BLaER1 (cell line): ENCODE results near the gene SOBP.

Experiments
- H3K27ac ChIP-seq: shearing (Covaris generic); formaldehyde crosslinking; 2 replicates; pipeline ENCODE4 v1.8.1; 2022
- H3K27me3 ChIP-seq: shearing (Covaris generic); formaldehyde crosslinking; 2 replicates; pipeline ENCODE4 v1.8.1; 2022
- H3K36me3 ChIP-seq: shearing (Covaris generic); formaldehyde crosslinking; 2 replicates; pipeline ENCODE4 v1.8.1; 2022
- H3K4me1 ChIP-seq: shearing (Covaris generic); formaldehyde crosslinking; 2 replicates; pipeline ENCODE4 v1.8.1; 2022
- H3K4me2 ChIP-seq: shearing (Covaris generic); formaldehyde crosslinking; 2 replicates; pipeline ENCODE4 v1.8.1; 2022
- H3K4me3 ChIP-seq: shearing (Covaris generic); formaldehyde crosslinking; 2 replicates; pipeline ENCODE4 v1.8.1; 2022
- H3K9ac ChIP-seq: shearing (Covaris generic); formaldehyde crosslinking; 2 replicates; pipeline ENCODE4 v1.8.1; 2022
- H3K9me3 ChIP-seq: shearing (Covaris generic); formaldehyde crosslinking; 2 replicates; pipeline ENCODE4 v1.8.1; 2022
- H4K20me1 ChIP-seq: shearing (Covaris generic); formaldehyde crosslinking; 2 replicates; pipeline ENCODE4 v1.8.1; 2022
- Cebpa-rat ChIP-seq: shearing (Covaris generic); IDR thresholded peaks from 2 replicates; pipeline ENCODE4 v1.8.1; 2022

Gene SOBP

GRCh38 chr6:107642095-107642860, 152.4 kb downstream of the SOBP start:
- TF ChIP-seq Cebpa-rat: no peak
- H3K9me3 ChIP-seq: no peaks in the 10 kb centered on the region
- H3K36me3 ChIP-seq: no peaks in the 10 kb centered on the region
- peak overlapping the region; percentile 67 for H3K4me2 ChIP-seq
- H3K4me1 ChIP-seq: peaks cover 29% of the 10 kb centered on the region
- no peak overlapping the region for H3K9ac ChIP-seq
- H3K27me3 ChIP-seq: no peaks in the 10 kb centered on the region
- no peaks in the 10 kb centered on the region for H4K20me1 ChIP-seq
- no peak overlapping the region for H3K4me3 ChIP-seq
- H3K27ac ChIP-seq: peak overlapping the region; percentile 35; the same call in 1 of the 2 replicates

DNA sequence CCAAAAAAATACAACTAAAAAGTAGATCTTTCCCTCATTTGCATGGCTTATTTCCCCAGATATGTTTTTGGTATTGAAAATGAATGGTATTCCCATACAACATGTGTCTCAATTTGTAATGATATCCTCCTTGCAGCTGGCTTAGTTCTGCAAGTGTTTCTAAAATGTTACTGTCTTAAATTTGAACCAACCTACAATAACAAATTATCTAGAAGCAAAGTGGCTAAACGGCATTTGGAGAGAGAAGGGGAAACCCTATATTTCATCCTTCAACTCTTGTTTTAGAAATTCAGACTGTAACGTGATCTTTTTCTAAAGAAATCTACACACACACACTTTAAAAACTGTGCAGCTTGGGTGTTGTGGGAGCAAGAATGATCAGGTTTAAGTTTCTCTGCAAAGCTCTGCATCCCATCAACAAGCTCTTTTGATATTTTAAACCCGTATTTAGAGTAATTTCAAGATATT, 153.0 kb downstream of the SOBP start:
- H4K20me1 ChIP-seq: no peaks in the 10 kb centered on the region
- H3K4me1 ChIP-seq: peaks cover 29% of the 10 kb centered on the region
- H3K9me3 ChIP-seq: no peaks in the 10 kb centered on the region
- H3K4me3 ChIP-seq: no peak overlapping the region
- H3K27me3 ChIP-seq: no peaks in the 10 kb centered on the region
- no peak overlapping the region; the same call in 1 of the 2 replicates for H3K27ac ChIP-seq
- no peak for TF ChIP-seq Cebpa-rat
- no peak overlapping the region for H3K9ac ChIP-seq
- peak overlapping the region; percentile 67 for H3K4me2 ChIP-seq
- H3K36me3 ChIP-seq: no peaks in the 10 kb centered on the region

DNA sequence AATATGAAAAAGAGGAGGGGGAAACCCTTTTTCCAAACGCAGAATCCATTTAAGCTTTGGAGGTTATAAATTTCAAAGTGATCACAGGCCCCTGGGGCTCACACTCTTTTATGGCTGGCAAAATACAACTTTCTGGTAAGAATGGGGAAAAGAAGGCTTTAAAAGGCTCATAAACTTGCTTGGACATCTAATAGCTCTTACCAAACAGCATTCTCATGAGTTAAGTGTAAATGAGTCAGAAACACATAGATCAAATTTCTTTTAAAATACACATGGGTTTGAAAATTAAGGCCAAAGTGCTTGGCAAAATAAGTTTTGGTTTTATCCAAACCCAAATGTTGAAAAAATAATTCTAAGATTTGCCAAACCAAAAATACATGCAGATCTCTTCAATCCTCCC, 154.6 kb downstream of the SOBP start:
- H3K4me1 ChIP-seq: peaks cover 29% of the 10 kb centered on the region
- H4K20me1 ChIP-seq: no peaks in the 10 kb centered on the region
- no peak overlapping the region for H3K27ac ChIP-seq
- H3K9me3 ChIP-seq: no peaks in the 10 kb centered on the region
- no peak overlapping the region for H3K4me2 ChIP-seq
- H3K36me3 ChIP-seq: no peaks in the 10 kb centered on the region
- no peak for TF ChIP-seq Cebpa-rat
- no peaks in the 10 kb centered on the region for H3K27me3 ChIP-seq
- H3K4me3 ChIP-seq: no peak overlapping the region
- H3K9ac ChIP-seq: no peak overlapping the region

DNA sequence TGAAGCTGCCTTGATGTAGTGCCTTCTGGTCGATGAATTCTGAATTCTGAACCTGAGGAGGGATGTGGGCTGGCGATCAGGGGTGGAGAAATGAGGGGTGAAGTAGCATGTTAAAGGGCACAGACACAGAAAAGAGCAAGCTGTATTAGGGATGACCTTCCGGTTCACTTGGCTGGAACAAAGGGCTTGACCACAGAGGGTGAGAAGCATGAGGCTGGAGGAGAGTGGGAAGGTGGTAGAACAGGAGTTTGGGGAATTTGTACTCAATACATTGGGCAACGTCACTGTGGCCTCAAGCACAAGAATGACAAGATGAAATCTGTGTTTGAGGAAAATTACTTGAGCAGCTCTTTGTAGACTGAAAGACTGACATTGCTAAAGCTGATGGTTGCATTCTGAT, 155.8 kb downstream of the SOBP start:
- Histone ChIP-seq H3K9me3 (no peaks in the 10 kb centered on the region; the same call in 1 of the 2 replicates), H3K4me2 (no peak overlapping the region), H3K4me3 (no peak overlapping the region), H3K36me3 (no peaks in the 10 kb centered on the region), H3K27ac (no peak overlapping the region), H4K20me1 (no peaks in the 10 kb centered on the region), H3K4me1 (peaks cover 29% of the 10 kb centered on the region), H3K9ac (no peak overlapping the region), H3K27me3 (no peaks in the 10 kb centered on the region)
- no peak for TF ChIP-seq Cebpa-rat

GRCh38 chr6:107646176-107646575, 156.3 kb downstream of the SOBP start:
- no peak overlapping the region for H3K27ac ChIP-seq
- TF ChIP-seq Cebpa-rat: no peak
- peaks cover 29% of the 10 kb centered on the region for H3K4me1 ChIP-seq
- no peak overlapping the region for H3K4me2 ChIP-seq
- no peak overlapping the region for H3K9ac ChIP-seq
- H3K4me3 ChIP-seq: no peak overlapping the region
- H3K27me3 ChIP-seq: no peaks in the 10 kb centered on the region
- no peaks in the 10 kb centered on the region for H4K20me1 ChIP-seq
- peaks cover 4% of the 10 kb centered on the region for H3K9me3 ChIP-seq
- H3K36me3 ChIP-seq: no peaks in the 10 kb centered on the region

GRCh38 chr6:107646776-107647438, 157.0 kb downstream of the SOBP start:
- Histone ChIP-seq H4K20me1 (no peaks in the 10 kb centered on the region), H3K27ac (no peak overlapping the region), H3K4me1 (peaks cover 26% of the 10 kb centered on the region), H3K9ac (no peak overlapping the region), H3K9me3 (peaks cover 11% of the 10 kb centered on the region), H3K27me3 (no peaks in the 10 kb centered on the region), H3K4me2 (no peak overlapping the region), H3K4me3 (no peak overlapping the region), H3K36me3 (no peaks in the 10 kb centered on the region)
- TF ChIP-seq Cebpa-rat: no peak

- H3K4me3 ChIP-seq: no peak overlapping the region
- no peak overlapping the region for H3K27ac ChIP-seq
- H3K4me2 ChIP-seq: no peak overlapping the region
- H3K9me3 ChIP-seq: peaks cover 15% of the 10 kb centered on the region
- no peaks in the 10 kb centered on the region for H4K20me1 ChIP-seq
- no peak for TF ChIP-seq Cebpa-rat
- no peaks in the 10 kb centered on the region for H3K36me3 ChIP-seq
- H3K27me3 ChIP-seq: no peaks in the 10 kb centered on the region
- no peak overlapping the region for H3K9ac ChIP-seq
- H3K4me1 ChIP-seq: peaks cover 20% of the 10 kb centered on the region
Measured at GRCh38 chr6:107647439-107647948, 157.6 kb downstream of the SOBP start.

- Histone ChIP-seq H3K4me1 (peaks cover 10% of the 10 kb centered on the region), H4K20me1 (no peaks in the 10 kb centered on the region), H3K27ac (no peak overlapping the region), H3K27me3 (no peaks in the 10 kb centered on the region), H3K4me3 (no peak overlapping the region), H3K9me3 (peaks cover 15% of the 10 kb centered on the region), H3K36me3 (no peaks in the 10 kb centered on the region), H3K9ac (no peak overlapping the region), H3K4me2 (no peak overlapping the region)
- no peak for TF ChIP-seq Cebpa-rat
Measured at GRCh38 chr6:107648983-107649382, 159.1 kb downstream of the SOBP start.

- Histone ChIP-seq H3K27ac (no peak overlapping the region), H3K4me1 (peaks cover 14% of the 10 kb centered on the region), H4K20me1 (no peaks in the 10 kb centered on the region), H3K4me3 (no peak overlapping the region), H3K4me2 (no peak overlapping the region), H3K9me3 (peaks cover 15% of the 10 kb centered on the region), H3K9ac (no peak overlapping the region), H3K36me3 (no peaks in the 10 kb centered on the region), H3K27me3 (no peaks in the 10 kb centered on the region)
- TF ChIP-seq Cebpa-rat: no peak
Measured at GRCh38 chr6:107652526-107653182, 162.7 kb downstream of the SOBP start.

DNA sequence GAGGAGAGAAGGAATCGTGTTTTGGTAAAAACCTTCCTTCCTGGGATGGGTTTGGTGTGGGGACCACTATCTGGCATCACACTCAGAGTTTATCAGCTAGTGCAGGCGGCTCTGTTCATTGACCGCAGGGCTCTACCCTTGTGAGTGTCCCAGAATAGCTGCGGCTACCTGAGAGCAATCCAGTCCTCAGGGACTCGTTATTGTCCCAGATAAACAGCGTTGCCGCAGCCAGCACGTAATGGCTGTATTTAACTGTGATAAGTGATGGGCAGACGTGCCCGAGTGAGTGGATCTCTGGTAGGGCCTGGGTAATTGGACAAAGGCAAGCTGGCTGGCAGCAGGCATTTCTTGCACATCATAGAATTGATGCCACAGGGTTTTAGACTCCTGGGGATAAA, 163.3 kb downstream of the SOBP start:
- TF ChIP-seq Cebpa-rat: no peak
- Histone ChIP-seq H4K20me1 (no peaks in the 10 kb centered on the region), H3K4me3 (no peak overlapping the region), H3K36me3 (no peaks in the 10 kb centered on the region), H3K27ac (no peak overlapping the region), H3K27me3 (no peaks in the 10 kb centered on the region), H3K4me1 (peaks cover 19% of the 10 kb centered on the region), H3K9ac (no peak overlapping the region), H3K9me3 (peaks cover 15% of the 10 kb centered on the region), H3K4me2 (no peak overlapping the region)
